GM21786 (cell line): Measurements from ENCODE around the gene PYDC1.
"Not testable (repeated sequence)": the region's sequence is repeated elsewhere in the genome, so short reads cannot be mapped to it uniquely, and the experiment has no call there.

Experiments used
- ATAC-seq: cut with Tn5 transposase; IDR thresholded peaks from one replicate; pipeline ENCODE4 v1.9.1; 2021; ENCODE audit not compliant: unreplicated experiment

PYDC1 gene

GRCh38 chr16:31216422-31217135 lies at the start of gene PYDC1:
Gene PYDC1 (minus strand): TSS chr16:31217135. CDS start chr16:31217028, 107 bp downstream.
- no peak for ATAC-seq

DNA sequence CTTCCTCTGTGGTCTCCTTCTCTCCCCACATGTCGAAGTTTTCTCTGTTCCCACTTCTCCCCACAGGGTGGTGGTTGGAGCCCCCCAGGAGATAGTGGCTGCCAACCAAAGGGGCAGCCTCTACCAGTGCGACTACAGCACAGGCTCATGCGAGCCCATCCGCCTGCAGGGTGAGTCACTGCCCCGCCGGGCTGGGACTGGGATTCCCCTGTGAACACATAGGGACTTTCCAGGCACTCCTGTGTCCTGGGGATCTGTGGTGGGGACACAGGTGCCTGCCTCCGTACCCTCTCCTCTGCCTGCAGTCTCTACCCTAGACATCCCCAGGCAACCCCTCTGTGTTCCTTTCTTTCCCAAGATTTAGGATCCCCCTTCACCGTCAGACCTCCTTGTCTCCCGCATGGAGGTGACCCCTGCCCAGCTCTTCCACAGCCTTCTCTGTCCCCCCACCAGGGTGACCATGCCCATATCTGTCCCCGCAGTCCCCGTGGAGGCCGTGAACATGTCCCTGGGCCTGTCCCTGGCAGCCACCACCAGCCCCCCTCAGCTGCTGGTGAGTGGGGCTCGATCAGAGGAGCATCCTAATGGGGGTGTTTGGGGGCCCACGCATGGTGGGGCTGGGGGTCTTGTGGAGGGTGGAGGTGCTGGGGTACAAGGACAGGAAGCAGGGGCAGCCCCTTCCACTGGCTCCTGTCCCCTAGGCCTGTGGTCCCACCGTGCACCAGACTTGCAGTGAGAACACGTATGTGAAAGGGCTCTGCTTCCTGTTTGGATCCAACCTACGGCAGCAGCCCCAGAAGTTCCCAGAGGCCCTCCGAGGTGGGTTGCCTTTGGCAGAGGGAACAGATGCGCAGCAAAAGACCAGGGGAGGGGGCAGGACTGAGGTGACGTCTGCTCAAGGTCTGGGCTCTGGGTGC lies 48.7 kb upstream of the PYDC1 start:
- ATAC-seq, result peak; percentile 91

DNA sequence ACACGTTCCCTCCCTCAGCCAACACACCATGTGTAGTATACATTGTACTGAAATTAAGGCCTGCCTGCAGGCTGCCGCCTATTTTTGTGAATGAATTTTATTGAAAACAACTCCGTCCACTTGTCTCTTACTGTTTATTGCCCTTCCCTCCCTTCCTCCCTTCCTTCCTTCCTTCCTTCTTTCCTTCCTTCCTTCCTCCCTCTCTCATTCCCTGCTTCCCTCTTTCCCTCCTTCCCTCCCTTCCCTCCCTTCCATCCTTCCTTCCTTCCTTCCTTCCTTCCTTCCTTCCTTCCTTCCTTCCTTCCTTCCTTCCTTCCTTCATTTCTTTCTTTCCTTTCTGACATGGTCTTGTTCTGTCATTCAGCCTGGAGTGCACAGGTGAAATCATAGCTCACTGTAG lies 45.1 kb upstream of the PYDC1 start:
- ATAC-seq, result no peak

GRCh38 chr16:31260136-31260931 lies 43.4 kb upstream of the PYDC1 start:
- no peak for ATAC-seq

DNA sequence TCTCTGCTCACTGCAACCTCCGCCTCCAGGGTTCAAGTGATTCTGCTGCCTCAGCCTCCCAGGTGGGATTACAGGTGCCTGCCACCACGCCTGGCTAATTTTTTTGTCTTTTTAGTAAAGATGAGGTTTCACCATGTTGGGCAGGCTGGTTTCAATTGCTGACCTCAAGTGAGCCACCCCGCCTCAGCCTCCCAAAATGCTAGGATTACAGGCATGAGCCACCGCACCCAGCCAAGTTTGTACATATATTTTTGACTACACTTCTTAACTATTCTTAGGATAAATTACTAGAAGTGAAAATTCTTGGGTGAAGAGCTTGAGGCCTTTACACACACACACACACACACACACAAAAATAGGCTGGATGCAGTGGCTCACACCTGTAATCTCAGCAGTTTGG lies 41.4 kb upstream of the PYDC1 start:
- no peak for ATAC-seq

DNA sequence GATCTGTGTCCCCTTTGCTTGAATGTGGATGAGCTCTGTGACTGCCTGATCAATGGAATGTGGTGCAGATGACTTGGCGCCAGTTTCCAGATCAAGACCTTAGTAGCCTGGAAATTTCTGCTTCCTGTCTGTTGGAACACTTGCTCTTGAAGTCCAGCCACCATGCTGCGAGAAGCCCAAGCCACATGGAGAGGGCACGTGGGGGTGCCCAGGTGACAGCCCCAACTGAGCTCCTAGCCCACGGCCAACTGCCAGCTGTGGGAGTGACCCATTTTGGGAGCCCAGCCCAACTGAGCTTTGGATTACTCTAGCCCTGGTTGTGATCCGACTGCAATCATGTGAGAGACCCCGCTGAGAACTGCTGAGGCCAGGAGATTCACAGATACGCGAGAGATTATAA lies 39.5 kb upstream of the PYDC1 start:
- ATAC-seq, result no peak

- no peak for ATAC-seq
These were observed 36.7 kb upstream of the PYDC1 start for GRCh38 chr16:31253642-31254045.

DNA sequence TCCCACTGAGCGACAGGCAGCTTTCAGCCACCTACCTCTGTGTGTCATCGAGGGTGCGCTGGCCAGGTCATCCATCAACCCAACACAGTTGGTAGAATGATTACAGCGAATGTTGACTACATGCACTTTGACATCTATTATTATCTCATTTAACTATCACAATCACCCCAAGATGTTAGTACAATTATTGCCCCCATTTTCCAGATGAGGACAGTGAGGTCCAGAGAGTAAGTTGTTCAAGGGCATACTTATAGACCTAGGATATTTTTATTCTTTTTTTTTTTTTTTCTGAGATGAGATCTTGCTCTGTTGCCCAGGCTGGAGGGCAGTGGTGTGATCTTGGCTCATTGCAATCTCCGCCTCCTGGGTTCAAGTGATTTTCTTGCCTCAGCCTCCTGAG lies 34.5 kb upstream of the PYDC1 start:
- no peak for ATAC-seq

DNA sequence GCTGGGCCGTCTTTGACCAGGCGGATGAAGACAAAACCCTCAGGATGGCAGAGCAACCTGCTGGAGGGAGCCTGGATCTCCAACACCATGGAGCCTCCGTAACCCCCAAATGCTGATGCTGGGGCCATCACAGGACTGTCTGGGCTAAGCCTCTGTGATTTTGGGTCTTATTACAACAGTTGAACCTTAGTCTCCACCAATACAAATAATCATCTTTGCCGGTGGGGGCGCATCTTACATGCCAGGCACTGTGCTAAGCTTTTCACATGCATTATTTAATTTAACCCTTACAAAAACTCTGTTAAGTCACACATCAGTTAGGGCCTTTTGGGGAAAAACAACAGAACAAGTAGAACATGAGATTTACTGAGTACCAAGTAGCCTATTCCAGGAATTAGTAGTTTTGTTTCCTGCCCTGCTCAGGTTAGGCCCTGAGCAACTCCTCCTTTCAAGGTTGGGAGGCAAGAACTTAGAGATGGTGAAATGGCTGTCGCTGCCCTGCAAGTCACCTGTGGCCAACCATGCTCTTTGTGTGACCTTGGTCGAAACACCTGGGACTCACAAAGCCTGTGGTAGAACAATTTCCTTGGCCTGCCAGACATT lies 33.9 kb upstream of the PYDC1 start:
- ATAC-seq, result no peak

- no peak for ATAC-seq
These were observed 31.4 kb upstream of the PYDC1 start for GRCh38 chr16:31248344-31248743.

GRCh38 chr16:31246296-31246695 lies 29.4 kb upstream of the PYDC1 start:
- ATAC-seq, result no peak

GRCh38 chr16:31245598-31245997 lies 28.7 kb upstream of the PYDC1 start:
- not testable (repeated sequence) for ATAC-seq

DNA sequence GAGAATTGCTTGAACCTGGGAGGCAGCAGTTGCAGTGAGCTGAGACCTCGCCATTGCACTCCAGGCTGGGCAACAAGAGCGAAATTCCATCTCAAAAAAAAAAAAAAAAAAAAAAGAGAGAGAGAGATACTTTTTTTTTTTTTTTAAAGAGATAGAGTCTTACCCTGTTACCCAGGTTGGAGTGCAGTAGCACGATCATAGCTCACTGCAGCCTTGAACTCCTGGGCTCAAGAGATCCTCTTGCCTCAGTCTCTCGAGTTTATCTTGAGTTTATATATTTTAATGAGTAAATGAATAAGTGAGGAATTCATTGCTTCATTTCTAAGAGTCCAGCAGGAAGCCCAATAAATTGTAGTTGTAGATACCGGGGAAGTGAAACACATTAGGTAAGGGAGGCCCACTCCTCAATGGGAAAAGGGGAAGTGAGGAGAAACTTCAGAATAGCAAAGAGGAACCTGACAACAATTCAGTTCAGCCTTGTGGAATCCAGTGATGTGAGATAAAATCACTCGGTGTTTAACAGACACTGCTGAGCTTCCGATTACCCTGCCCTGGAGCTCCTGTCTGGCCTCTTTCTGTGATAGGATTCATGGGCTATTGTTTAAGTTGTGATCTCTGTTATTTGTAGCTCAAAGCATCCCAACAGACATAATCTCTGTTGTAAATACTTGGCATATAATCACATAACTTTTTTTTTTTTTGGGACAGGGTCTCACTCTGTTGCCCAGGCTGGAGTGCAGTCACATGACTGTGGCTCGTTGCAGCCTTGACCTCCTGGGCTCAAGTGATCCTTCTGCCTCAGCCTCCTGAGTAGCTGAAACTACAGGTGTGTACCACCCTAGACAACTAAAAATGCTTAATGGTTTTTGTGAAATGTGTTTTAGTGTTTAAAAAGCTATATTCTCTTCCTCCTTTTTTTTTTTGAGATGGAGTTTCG lies 27.1 kb upstream of the PYDC1 start:
- no peak for ATAC-seq

DNA sequence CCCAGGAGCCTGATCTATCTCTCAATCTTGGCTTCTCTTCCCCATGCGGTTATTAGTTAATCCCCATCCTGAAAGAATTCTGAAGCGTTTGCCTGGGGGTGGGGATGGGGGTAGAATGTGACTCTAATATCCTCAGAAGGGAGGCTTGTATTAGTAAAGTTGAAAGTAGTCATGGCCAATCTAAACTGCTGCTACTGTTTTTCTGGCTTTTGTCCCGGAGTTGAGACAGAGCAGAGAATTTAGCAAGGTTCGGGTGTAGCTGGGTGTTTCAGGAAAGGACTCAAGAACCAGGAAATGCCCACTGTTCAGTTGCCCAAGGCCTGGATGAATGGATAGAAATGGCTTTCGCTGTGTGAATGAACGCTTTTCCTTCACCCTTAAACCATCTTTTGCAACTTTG lies 25.3 kb upstream of the PYDC1 start:
- ATAC-seq, result no peak

- no peak for ATAC-seq
These were observed 21.1 kb upstream of the PYDC1 start for GRCh38 chr16:31238041-31238440.

DNA sequence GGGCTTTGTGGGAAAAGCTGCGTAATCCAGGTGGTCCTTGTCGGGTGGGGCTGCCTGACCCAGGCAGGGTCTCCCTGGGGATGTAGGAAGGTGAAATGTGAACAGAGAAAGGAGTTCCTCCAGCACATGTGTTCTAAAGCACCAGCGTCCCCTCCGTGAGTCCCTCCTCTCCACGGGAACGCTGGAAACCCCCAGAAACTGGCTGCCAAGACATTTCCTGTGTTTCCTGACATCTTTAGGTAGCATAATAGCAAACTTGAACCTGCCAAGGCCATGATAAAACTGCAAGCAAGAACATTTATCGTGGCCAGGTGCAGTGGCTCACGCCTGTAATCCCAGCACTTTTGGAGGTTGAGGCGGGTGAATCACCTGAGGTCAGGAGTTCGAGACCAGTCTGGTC lies 12.6 kb upstream of the PYDC1 start:
- ATAC-seq, result no peak

DNA sequence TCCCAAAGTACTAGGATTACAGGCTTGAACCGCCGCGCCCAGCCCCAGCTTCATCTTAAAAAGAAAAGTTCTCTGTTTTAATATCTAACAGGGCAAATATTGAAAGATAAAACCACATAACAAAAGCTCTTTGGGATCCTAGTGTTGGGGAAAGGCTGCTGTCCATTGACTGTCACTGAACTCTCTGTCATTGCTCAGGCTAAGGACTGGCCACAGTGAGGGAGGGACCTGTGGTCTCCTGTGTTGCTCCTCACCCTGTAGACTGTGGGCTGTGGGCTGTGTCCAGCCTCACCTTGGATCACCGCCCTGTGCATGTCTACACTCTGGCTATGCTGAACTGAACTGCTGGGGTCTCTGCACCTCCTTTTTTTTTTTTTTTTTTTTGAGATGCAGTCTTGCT lies 11.3 kb upstream of the PYDC1 start:
- ATAC-seq, result no peak

DNA sequence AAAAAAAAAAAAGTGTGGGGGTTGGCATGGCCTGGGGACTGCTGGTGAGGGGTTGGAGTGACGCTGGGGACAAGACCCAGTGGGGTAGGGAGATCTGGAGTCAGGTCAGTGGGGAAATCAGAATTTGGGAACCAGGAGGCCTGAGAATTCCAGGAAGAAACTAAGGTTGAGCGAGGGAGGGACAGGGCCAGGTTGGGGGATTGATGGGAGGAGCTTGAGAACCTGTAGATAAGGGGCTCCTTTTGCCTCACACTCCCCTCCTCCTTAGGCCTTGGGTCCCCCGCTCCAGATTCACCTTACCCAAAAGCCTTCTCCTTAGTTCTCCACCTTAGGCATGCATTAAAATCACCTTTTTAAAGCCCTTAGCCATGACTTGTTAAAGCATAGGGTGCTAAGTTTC lies 8.3 kb upstream of the PYDC1 start:
- no peak for ATAC-seq

DNA sequence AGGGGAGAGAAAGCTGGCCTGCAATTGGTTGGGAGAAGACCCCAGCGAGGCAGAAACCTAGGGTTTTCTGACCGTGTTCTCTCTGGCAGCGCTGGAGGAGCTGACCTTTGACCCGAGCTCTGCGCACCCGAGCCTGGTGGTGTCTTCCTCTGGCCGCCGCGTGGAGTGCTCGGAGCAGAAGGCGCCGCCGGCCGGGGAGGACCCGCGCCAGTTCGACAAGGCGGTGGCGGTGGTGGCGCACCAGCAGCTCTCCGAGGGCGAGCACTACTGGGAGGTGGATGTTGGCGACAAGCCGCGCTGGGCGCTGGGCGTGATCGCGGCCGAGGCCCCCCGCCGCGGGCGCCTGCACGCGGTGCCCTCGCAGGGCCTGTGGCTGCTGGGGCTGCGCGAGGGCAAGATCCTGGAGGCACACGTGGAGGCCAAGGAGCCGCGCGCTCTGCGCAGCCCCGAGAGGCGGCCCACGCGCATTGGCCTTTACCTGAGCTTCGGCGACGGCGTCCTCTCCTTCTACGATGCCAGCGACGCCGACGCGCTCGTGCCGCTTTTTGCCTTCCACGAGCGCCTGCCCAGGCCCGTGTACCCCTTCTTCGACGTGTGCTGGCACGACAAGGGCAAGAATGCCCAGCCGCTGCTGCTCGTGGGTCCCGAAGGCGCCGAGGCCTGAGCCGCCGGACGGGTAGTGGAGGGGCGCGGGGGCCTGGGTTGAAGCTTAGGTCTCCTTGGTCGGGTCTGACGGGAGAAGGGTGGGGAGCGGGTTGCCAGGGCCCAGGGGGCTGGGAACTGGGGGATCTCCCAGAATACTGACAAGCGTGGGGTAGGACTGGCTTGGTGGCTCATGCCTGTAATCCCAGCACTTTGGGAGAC lies 7.4 kb upstream of the PYDC1 start:
- ATAC-seq, result no peak
